ENCODE measurements around the gene MRPL43.

The MRPL43 gene

GRCh38 chr10:100962351-100963080 is 24.8 kb downstream of the MRPL43 start:
- DNase-seq = no peak

GRCh38 chr10:100960251-100960650 is 27.0 kb downstream of the MRPL43 start:
- DNase-seq = no peak

GRCh38 chr10:100948916-100949315 is 38.4 kb downstream of the MRPL43 start:
- DNase-seq = no peak

GRCh38 chr10:100945754-100946153 is 41.5 kb downstream of the MRPL43 start:
- DNase-seq = no peak

- no peak for DNase-seq
These were observed 43.8 kb downstream of the MRPL43 start for GRCh38 chr10:100943508-100943907.

GRCh38 chr10:100942229-100942628 is 45.1 kb downstream of the MRPL43 start:
- no peak for DNase-seq

- no peak for DNase-seq
These were observed 47.4 kb downstream of the MRPL43 start for GRCh38 chr10:100939763-100940344.
